ACC112 (cell line): ENCODE results near the gene KSR2.

Experiments
- H2AFZ ChIP-seq: fragments of 200-600 bp; sonication (generic); one replicate; pipeline ENCODE4 v1.6.0; 2017; ENCODE audit warnings: antibody characterized with exemption, low read length; ENCODE audit not compliant: unreplicated experiment
- H3K27ac ChIP-seq: fragments of 200-600 bp; sonication (generic); 2 replicates; pipeline ENCODE4 v1.5.1; 2014; ENCODE audit warnings: low read depth, mild to moderate bottlenecking, antibody characterized with exemption, low read length, moderate library complexity
- H3K27me3 ChIP-seq: fragments of 200-600 bp; sonication (generic); 2 replicates; pipeline ENCODE4 v1.6.1; 2014; ENCODE audit warnings: mild to moderate bottlenecking, antibody characterized with exemption, low read length, moderate library complexity, mixed read lengths; ENCODE audit not compliant: insufficient read depth
- H3K36me3 ChIP-seq: fragments of 200-600 bp; sonication (generic); 2 replicates; pipeline ENCODE4 v1.6.1; 2016; ENCODE audit warnings: mild to moderate bottlenecking, antibody characterized with exemption, low read length, moderate library complexity, mixed read lengths; ENCODE audit not compliant: insufficient read depth
- H3K4me1 ChIP-seq: fragments of 200-600 bp; sonication (generic); one replicate; pipeline ENCODE4 v1.6.1; 2016; ENCODE audit warnings: low read length, mixed read lengths; ENCODE audit not compliant: insufficient read depth, unreplicated experiment, control insufficient read depth
- H3K4me3 ChIP-seq: fragments of 200-600 bp; sonication (generic); 2 replicates; pipeline ENCODE4 v1.5.1; 2014; ENCODE audit warnings: mild to moderate bottlenecking, low read depth, low read length
- H3K79me2 ChIP-seq: fragments of 200-600 bp; sonication (generic); one replicate; pipeline ENCODE4 v1.6.0; 2016; ENCODE audit warnings: low read length; ENCODE audit not compliant: control insufficient read depth, unreplicated experiment, insufficient read depth

Gene KSR2

DNA sequence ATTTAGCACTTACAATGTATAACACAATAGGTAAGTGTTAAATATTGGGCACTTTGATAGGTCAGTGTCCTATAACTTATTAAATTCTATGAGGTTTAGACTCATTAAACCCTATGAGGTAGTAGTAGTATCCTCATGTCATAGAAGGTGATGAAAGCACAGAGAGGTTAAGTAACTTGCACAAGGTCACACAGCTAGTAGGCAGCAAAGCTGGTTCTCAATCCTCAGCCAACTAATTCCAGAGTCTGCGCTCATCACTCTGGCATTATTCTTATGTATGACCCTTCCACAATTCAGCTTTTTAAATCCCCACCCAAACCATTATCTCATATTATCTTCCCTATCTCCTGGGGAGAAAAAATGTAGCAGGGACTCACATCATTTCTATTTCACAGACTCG is 141.1 kb downstream of the KSR2 start:
- no peaks in the 10 kb centered on the region for H3K79me2 ChIP-seq
- no peaks in the 10 kb centered on the region for H3K27me3 ChIP-seq
- no peaks in the 10 kb centered on the region for H3K4me1 ChIP-seq
- H3K4me3 ChIP-seq, result no peak overlapping the region
- H3K27ac ChIP-seq, result no peak overlapping the region
- no peak overlapping the region for H2AFZ ChIP-seq
- no peaks in the 10 kb centered on the region for H3K36me3 ChIP-seq

- H3K4me1 ChIP-seq, result no peaks in the 10 kb centered on the region
- H3K27ac ChIP-seq, result no peak overlapping the region
- no peaks in the 10 kb centered on the region for H3K36me3 ChIP-seq
- no peaks in the 10 kb centered on the region for H3K27me3 ChIP-seq
- no peak overlapping the region for H2AFZ ChIP-seq
- H3K79me2 ChIP-seq, result no peaks in the 10 kb centered on the region
- no peak overlapping the region for H3K4me3 ChIP-seq
Measured at GRCh38 chr12:117825827-117826226, 143.0 kb downstream of the KSR2 start.

DNA sequence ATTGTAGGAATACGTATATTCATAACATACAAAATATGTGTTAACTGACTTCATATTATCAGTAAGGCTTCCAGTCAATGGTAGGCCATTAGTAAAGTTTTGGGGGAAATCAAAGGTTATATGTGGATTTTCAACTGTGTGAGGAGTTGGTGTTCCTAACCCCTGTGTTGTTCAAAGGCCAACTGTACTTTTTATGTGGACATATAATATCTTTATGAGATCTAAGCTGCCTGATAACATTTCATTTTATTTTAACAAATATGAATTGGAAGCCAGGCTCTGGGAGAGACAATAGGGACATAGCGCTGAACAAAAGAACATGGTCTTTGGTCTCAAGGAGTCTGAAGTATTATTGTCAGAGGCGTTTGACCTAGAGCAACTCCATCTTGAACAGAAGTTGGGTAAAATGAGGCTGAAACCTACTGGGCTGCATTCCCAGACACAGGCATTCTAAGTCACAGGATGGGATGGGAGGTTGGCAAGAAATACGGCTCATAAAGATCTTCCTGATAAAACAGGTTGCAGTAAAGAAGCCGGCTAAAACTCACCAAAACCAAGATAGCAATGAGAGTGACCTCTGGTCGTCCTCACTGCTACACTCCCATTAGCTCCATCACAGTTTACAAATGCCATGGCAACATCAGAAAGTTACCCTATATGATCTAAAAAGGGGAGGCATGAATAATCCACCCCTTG is 147.2 kb downstream of the KSR2 start:
- Histone ChIP-seq H3K27ac (no peak overlapping the region), H3K4me3 (no peak overlapping the region), H2AFZ (no peak overlapping the region), H3K79me2 (no peaks in the 10 kb centered on the region), H3K36me3 (no peaks in the 10 kb centered on the region), H3K4me1 (no peaks in the 10 kb centered on the region), H3K27me3 (no peaks in the 10 kb centered on the region; the same call in 1 of the 2 replicates)

GRCh38 chr12:117820216-117820907 is 148.4 kb downstream of the KSR2 start:
- Histone ChIP-seq H3K4me1 (no peaks in the 10 kb centered on the region), H3K27me3 (no peaks in the 10 kb centered on the region; the same call in 1 of the 2 replicates), H3K36me3 (no peaks in the 10 kb centered on the region), H3K27ac (no peak overlapping the region), H2AFZ (no peak overlapping the region), H3K4me3 (no peak overlapping the region), H3K79me2 (no peaks in the 10 kb centered on the region)

GRCh38 chr12:117819160-117819559 is 149.6 kb downstream of the KSR2 start:
- no peaks in the 10 kb centered on the region for H3K79me2 ChIP-seq
- H3K27me3 ChIP-seq, result no peaks in the 10 kb centered on the region; the same call in 1 of the 2 replicates
- no peaks in the 10 kb centered on the region for H3K36me3 ChIP-seq
- no peak overlapping the region for H2AFZ ChIP-seq
- no peaks in the 10 kb centered on the region for H3K4me1 ChIP-seq
- no peak overlapping the region for H3K27ac ChIP-seq
- H3K4me3 ChIP-seq, result no peak overlapping the region

GRCh38 chr12:117818400-117818799 is 150.4 kb downstream of the KSR2 start:
- no peaks in the 10 kb centered on the region for H3K36me3 ChIP-seq
- no peak overlapping the region for H2AFZ ChIP-seq
- no peak overlapping the region for H3K4me3 ChIP-seq
- no peaks in the 10 kb centered on the region; the same call in 1 of the 2 replicates for H3K27me3 ChIP-seq
- no peaks in the 10 kb centered on the region for H3K4me1 ChIP-seq
- no peaks in the 10 kb centered on the region for H3K79me2 ChIP-seq
- H3K27ac ChIP-seq, result no peak overlapping the region

GRCh38 chr12:117809509-117809908 is 159.3 kb downstream of the KSR2 start:
- Histone ChIP-seq H3K27me3 (no peaks in the 10 kb centered on the region), H3K79me2 (no peaks in the 10 kb centered on the region), H3K4me3 (no peak overlapping the region), H3K4me1 (no peaks in the 10 kb centered on the region), H2AFZ (no peak overlapping the region), H3K27ac (no peak overlapping the region), H3K36me3 (no peaks in the 10 kb centered on the region)

DNA sequence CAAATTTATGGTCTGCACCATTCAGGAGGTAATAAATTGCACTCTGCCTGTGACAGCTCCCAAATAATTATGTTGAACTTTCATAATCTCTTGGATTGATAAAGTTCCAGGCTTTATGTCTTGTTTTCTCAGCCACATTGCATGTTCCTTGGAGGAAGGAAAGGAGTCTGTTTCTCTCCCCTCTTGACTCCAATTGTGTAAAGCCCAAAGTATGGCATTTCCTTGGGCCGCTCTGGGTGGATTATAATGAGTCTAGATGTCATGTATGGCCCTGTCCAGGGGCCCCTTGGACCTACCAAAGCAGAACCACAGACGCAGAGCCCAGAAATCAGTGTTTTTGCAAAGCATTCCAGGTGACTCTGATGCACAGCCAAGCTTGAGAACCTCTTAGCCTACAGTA is 160.8 kb downstream of the KSR2 start:
- H3K27ac ChIP-seq, result no peak overlapping the region
- H3K79me2 ChIP-seq, result no peaks in the 10 kb centered on the region
- no peak overlapping the region for H2AFZ ChIP-seq
- H3K4me1 ChIP-seq, result no peaks in the 10 kb centered on the region
- no peaks in the 10 kb centered on the region for H3K27me3 ChIP-seq
- H3K36me3 ChIP-seq, result no peaks in the 10 kb centered on the region
- H3K4me3 ChIP-seq, result no peak overlapping the region

GRCh38 chr12:117807355-117807754 is 161.4 kb downstream of the KSR2 start:
- Histone ChIP-seq H3K4me3 (no peak overlapping the region), H3K27me3 (no peaks in the 10 kb centered on the region), H3K36me3 (no peaks in the 10 kb centered on the region), H3K4me1 (no peaks in the 10 kb centered on the region), H3K79me2 (no peaks in the 10 kb centered on the region), H2AFZ (no peak overlapping the region), H3K27ac (no peak overlapping the region)

GRCh38 chr12:117805865-117806264 is 162.9 kb downstream of the KSR2 start:
- Histone ChIP-seq H3K4me3 (no peak overlapping the region), H3K4me1 (no peaks in the 10 kb centered on the region), H3K27ac (no peak overlapping the region), H2AFZ (no peak overlapping the region), H3K27me3 (no peaks in the 10 kb centered on the region), H3K79me2 (no peaks in the 10 kb centered on the region), H3K36me3 (no peaks in the 10 kb centered on the region)

GRCh38 chr12:117803001-117803400 is 165.8 kb downstream of the KSR2 start:
- Histone ChIP-seq H2AFZ (no peak overlapping the region), H3K27ac (no peak overlapping the region), H3K4me1 (no peaks in the 10 kb centered on the region), H3K79me2 (no peaks in the 10 kb centered on the region), H3K4me3 (no peak overlapping the region), H3K27me3 (no peaks in the 10 kb centered on the region), H3K36me3 (no peaks in the 10 kb centered on the region)
